Activated naive CD8-positive, alpha-beta T cell treated with anti-CD3 and anti-CD28 coated beads, Interleukin-2, amount 50 U/mL, for 24 hours (primary cell): Measurements from ENCODE around the gene PTGIS.

Experiments used
- ATAC-seq: fragments of 150-1000 bp; cut with Tn5 transposase; one replicate; pipeline ENCODE4 v1.10.0; 2021
- DNase-seq: peaks from one replicate; pipeline ENCODE4 v3.0.0; 2021
- H3K27ac Mint-ChIP-seq: one replicate; pipeline ENCODE4 v1.8.0; 2021; ENCODE audit warnings: mild to moderate bottlenecking, mixed read lengths
- H3K27me3 Mint-ChIP-seq: one replicate; pipeline ENCODE4 v1.8.0; 2021; ENCODE audit warnings: mixed read lengths
- H3K36me3 Mint-ChIP-seq: one replicate; pipeline ENCODE4 v1.8.0; 2021; ENCODE audit warnings: low read depth, mixed read lengths
- H3K4me1 Mint-ChIP-seq: one replicate; pipeline ENCODE4 v1.8.0; 2021; ENCODE audit warnings: mixed read lengths
- H3K4me3 Mint-ChIP-seq: one replicate; pipeline ENCODE4 v1.8.0; 2021; ENCODE audit warnings: mild to moderate bottlenecking, moderate library complexity, mixed read lengths
- H3K9me3 Mint-ChIP-seq: one replicate; pipeline ENCODE4 v1.8.0; 2021; ENCODE audit warnings: mixed read lengths

PTGIS gene

GRCh38 chr20:49460916-49461315 is 107.0 kb downstream of the PTGIS start:
- H3K27me3 Mint-ChIP-seq = peaks cover 17% of the 10 kb centered on the region
- H3K4me3 Mint-ChIP-seq = no peak overlapping the region
- no peaks in the 10 kb centered on the region for H3K36me3 Mint-ChIP-seq
- no peaks in the 10 kb centered on the region for H3K9me3 Mint-ChIP-seq
- no peak overlapping the region for H3K27ac Mint-ChIP-seq
- no peak for DNase-seq
- no peak for ATAC-seq
- no peaks in the 10 kb centered on the region for H3K4me1 Mint-ChIP-seq

GRCh38 chr20:49460131-49460530 is 107.8 kb downstream of the PTGIS start:
- Mint-ChIP-seq H3K4me1 (no peaks in the 10 kb centered on the region), H3K27ac (no peak overlapping the region), H3K27me3 (peaks cover 17% of the 10 kb centered on the region)

GRCh38 chr20:49459684-49460083 is 108.3 kb downstream of the PTGIS start:
- no peak overlapping the region for H3K4me3 Mint-ChIP-seq
- no peaks in the 10 kb centered on the region for H3K36me3 Mint-ChIP-seq
- peaks cover 21% of the 10 kb centered on the region for H3K27me3 Mint-ChIP-seq
- H3K4me1 Mint-ChIP-seq = no peaks in the 10 kb centered on the region
- no peak overlapping the region for H3K27ac Mint-ChIP-seq
- no peak for ATAC-seq
- H3K9me3 Mint-ChIP-seq = no peaks in the 10 kb centered on the region
- DNase-seq = no peak

More at GRCh38 chr20:49460131-49460530, 107.8 kb downstream of the PTGIS start:
- Mint-ChIP-seq H3K4me3 (no peak overlapping the region), H3K9me3 (no peaks in the 10 kb centered on the region), H3K36me3 (no peaks in the 10 kb centered on the region)
- DNase-seq = no peak
- ATAC-seq = no peak

GRCh38 chr20:49457444-49457843 is 110.5 kb downstream of the PTGIS start:
- Mint-ChIP-seq H3K4me1 (no peaks in the 10 kb centered on the region), H3K36me3 (no peaks in the 10 kb centered on the region), H3K9me3 (no peaks in the 10 kb centered on the region), H3K27me3 (peaks cover 21% of the 10 kb centered on the region), H3K4me3 (no peak overlapping the region), H3K27ac (no peak overlapping the region)
- ATAC-seq (no peak), DNase-seq (no peak)

GRCh38 chr20:49456646-49457045 is 111.3 kb downstream of the PTGIS start:
- Mint-ChIP-seq H3K36me3 (no peaks in the 10 kb centered on the region), H3K4me1 (no peaks in the 10 kb centered on the region), H3K4me3 (no peak overlapping the region), H3K27me3 (peaks cover 18% of the 10 kb centered on the region), H3K9me3 (no peaks in the 10 kb centered on the region), H3K27ac (no peak overlapping the region)
- DNase-seq (no peak), ATAC-seq (no peak)

- H3K4me3 Mint-ChIP-seq = no peak overlapping the region
- no peaks in the 10 kb centered on the region for H3K36me3 Mint-ChIP-seq
- no peaks in the 10 kb centered on the region for H3K4me1 Mint-ChIP-seq
- no peaks in the 10 kb centered on the region for H3K9me3 Mint-ChIP-seq
- DNase-seq (no peak), ATAC-seq (no peak)
- H3K27me3 Mint-ChIP-seq = peaks cover 18% of the 10 kb centered on the region
- H3K27ac Mint-ChIP-seq = no peak overlapping the region
Measured at GRCh38 chr20:49455691-49456090, 112.2 kb downstream of the PTGIS start.
